GM23338 (cell line): Measurements from ENCODE around the gene TSHZ2. TPM values are rescaled to one million over a fixed set of nuclear protein-coding genes. Genes with fewer than 3 reads are reported as not detected.

ENCODE experiments used
- ATAC-seq: fragments of 200-7000 bp; cut with Tn5 transposase; 3 replicates; pipeline ENCODE4 v1.9.1; 2020
- DNase-seq: peaks from one replicate; pipeline ENCODE4 v3.0.0-alpha.2; 2015; ENCODE audit warnings: low spot score
- H2AFZ ChIP-seq: fragments of 200-600 bp; sonication (generic); 2 replicates; pipeline ENCODE4 v1.8.0; 2016; ENCODE audit warnings: antibody characterized with exemption, mild to moderate bottlenecking, moderate library complexity
- H3F3A ChIP-seq: fragments of 200-600 bp; sonication (generic); replicated peaks from 2 replicates; pipeline ENCODE4 v1.8.0; 2017; ENCODE audit warnings: antibody characterized with exemption, mixed run types, low read depth
- H3K27ac ChIP-seq: fragments of 200-600 bp; sonication (generic); 2 replicates; pipeline ENCODE4 v1.6.1; 2016; ENCODE audit warnings: low read depth
- H3K27me3 ChIP-seq: fragments of 200-600 bp; sonication (generic); 2 replicates; pipeline ENCODE4 v1.8.0; 2016; ENCODE audit warnings: mild to moderate bottlenecking, mixed run types, moderate library complexity; ENCODE audit not compliant: insufficient read depth
- H3K36me3 ChIP-seq: fragments of 200-600 bp; sonication (generic); 2 replicates; pipeline ENCODE4 v1.8.0; 2016; ENCODE audit warnings: mild to moderate bottlenecking; ENCODE audit not compliant: insufficient read depth
- H3K4me1 ChIP-seq: fragments of 200-600 bp; sonication (generic); 2 replicates; pipeline ENCODE4 v1.8.0; 2016; ENCODE audit warnings: mild to moderate bottlenecking, moderate library complexity; ENCODE audit not compliant: insufficient read depth
- H3K4me2 ChIP-seq: fragments of 200-600 bp; sonication (generic); 2 replicates; pipeline ENCODE4 v1.7.1; 2017; ENCODE audit warnings: mixed run types
- H3K4me3 ChIP-seq: fragments of 200-600 bp; sonication (generic); 2 replicates; pipeline ENCODE4 v1.6.1; 2016; ENCODE audit warnings: mixed run types
- H3K79me2 ChIP-seq: fragments of 200-600 bp; sonication (generic); replicated peaks from 2 replicates; pipeline ENCODE4 v1.8.0; 2017; ENCODE audit warnings: mild to moderate bottlenecking; ENCODE audit not compliant: insufficient read depth
- H3K9me2 ChIP-seq: fragments of 200-600 bp; sonication (generic); 2 replicates; pipeline ENCODE4 v1.8.0; 2017; ENCODE audit not compliant: insufficient read depth
- H4K20me1 ChIP-seq: fragments of 200-600 bp; sonication (generic); replicated peaks from 2 replicates; pipeline ENCODE4 v1.8.0; 2017; ENCODE audit warnings: mild to moderate bottlenecking; ENCODE audit not compliant: insufficient read depth
- H3K27ac Mint-ChIP-seq: 2 replicates; pipeline ENCODE4 v1.8.0; 2020; ENCODE audit warnings: inconsistent platforms, mild to moderate bottlenecking, moderate library complexity, mixed read lengths
- H3K27me3 Mint-ChIP-seq: 3 replicates; pipeline ENCODE4 v1.8.0; 2022; ENCODE audit warnings: low read depth, mild to moderate bottlenecking, moderate library complexity, mixed read lengths, inconsistent platforms; ENCODE audit not compliant: insufficient read depth, poor library complexity
- H3K36me3 Mint-ChIP-seq: 3 replicates; pipeline ENCODE4 v1.8.0; 2021; ENCODE audit warnings: low read depth, mild to moderate bottlenecking, inconsistent platforms, moderate library complexity, mixed read lengths
- H3K4me1 Mint-ChIP-seq: 3 replicates; pipeline ENCODE4 v1.8.0; 2020; ENCODE audit warnings: mild to moderate bottlenecking, inconsistent platforms, mixed read lengths
- H3K4me3 Mint-ChIP-seq: 3 replicates; pipeline ENCODE4 v1.8.0; 2021; ENCODE audit warnings: moderate library complexity, mild to moderate bottlenecking, inconsistent platforms, mixed read lengths
- H3K9me3 Mint-ChIP-seq: 3 replicates; pipeline ENCODE4 v1.8.0; 2020; ENCODE audit warnings: moderate library complexity, mild to moderate bottlenecking, inconsistent platforms, mixed read lengths
- CREB1 ChIP-seq: fragments of 250-450 bp; sonication (Bioruptor Pico); IDR thresholded peaks from 2 replicates; pipeline ENCODE4 v1.5.0; 2020; ENCODE audit warnings: low read depth, mild to moderate bottlenecking, moderate library complexity
- EZH2phosphoT487 ChIP-seq: fragments of 200-600 bp; sonication (generic); IDR thresholded peaks from one replicate; pipeline ENCODE4 v1.8.1; 2018; ENCODE audit warnings: antibody characterized with exemption; ENCODE audit not compliant: unreplicated experiment
- JUNB ChIP-seq: IDR thresholded peaks from one replicate; pipeline ENCODE4 v1.6.1; 2016; ENCODE audit warnings: antibody characterized with exemption; ENCODE audit not compliant: unreplicated experiment
- NANOG ChIP-seq: IDR thresholded peaks from 2 replicates; pipeline ENCODE4 v1.6.1; 2016; ENCODE audit warnings: antibody characterized with exemption, borderline replicate concordance
- POLR2AphosphoS5 ChIP-seq: IDR thresholded peaks from 2 replicates; pipeline ENCODE4 v1.6.1; 2016; ENCODE audit warnings: antibody characterized with exemption, low read depth
- ZNF114 ChIP-seq: fragments of 250-450 bp; sonication (Bioruptor Pico); IDR thresholded peaks from 2 replicates; pipeline ENCODE4 v1.5.0; 2020; ENCODE audit warnings: mild to moderate bottlenecking, moderate library complexity
- ZNF331 ChIP-seq: fragments of 250-450 bp; sonication (Bioruptor Pico); IDR thresholded peaks from 2 replicates; pipeline ENCODE4 v1.5.0; 2020; ENCODE audit warnings: low read depth, mild to moderate bottlenecking, moderate library complexity
- polyA plus RNA-seq: library from polyadenylated mRNA; unstranded; fragments of >200 nt; fragmentation: Nextera tagmentation; extraction: Ambion mirVana; gene quantifications from 2 replicates; pipeline ENCODE4 v1.2.1, GENCODE V29; 2016
- total RNA-seq: library from RNA; depleted of rRNA; stranded (reverse); fragments of >200 nt; shearing (Covaris generic); gene quantifications from 2 replicates; pipeline ENCODE4 v1.2.3, GENCODE V29; 2014
- TF ChIP-seq, protein P1 (sequence below): IDR thresholded peaks from one replicate; pipeline ENCODE4 v1.6.1; 2018; ENCODE audit warnings: antibody characterized with exemption; ENCODE audit not compliant: unreplicated experiment
- TF ChIP-seq, protein P2 (sequence below), 2 experiments: fragments of 200-600 bp in 1 of 2; sonication (generic) in 1 of 2; conservative IDR thresholded peaks; 2 replicates each; pipeline versions ENCODE4 v1.5.1 to v1.6.1; 2016 to 2017; ENCODE audit warnings: antibody characterized with exemption in 2 of 2, low read depth in 2 of 2, mild to moderate bottlenecking in 2 of 2, moderate library complexity in 1 of 2
- TF ChIP-seq, protein P3 (sequence below): IDR thresholded peaks from 2 replicates; pipeline ENCODE4 v1.6.1; 2016; ENCODE audit warnings: antibody characterized with exemption

Gene TSHZ2
- total and polyA plus RNA-seq, 2 experiments from 2014 or later: 0.49 to 1.3 TPM

DNA sequence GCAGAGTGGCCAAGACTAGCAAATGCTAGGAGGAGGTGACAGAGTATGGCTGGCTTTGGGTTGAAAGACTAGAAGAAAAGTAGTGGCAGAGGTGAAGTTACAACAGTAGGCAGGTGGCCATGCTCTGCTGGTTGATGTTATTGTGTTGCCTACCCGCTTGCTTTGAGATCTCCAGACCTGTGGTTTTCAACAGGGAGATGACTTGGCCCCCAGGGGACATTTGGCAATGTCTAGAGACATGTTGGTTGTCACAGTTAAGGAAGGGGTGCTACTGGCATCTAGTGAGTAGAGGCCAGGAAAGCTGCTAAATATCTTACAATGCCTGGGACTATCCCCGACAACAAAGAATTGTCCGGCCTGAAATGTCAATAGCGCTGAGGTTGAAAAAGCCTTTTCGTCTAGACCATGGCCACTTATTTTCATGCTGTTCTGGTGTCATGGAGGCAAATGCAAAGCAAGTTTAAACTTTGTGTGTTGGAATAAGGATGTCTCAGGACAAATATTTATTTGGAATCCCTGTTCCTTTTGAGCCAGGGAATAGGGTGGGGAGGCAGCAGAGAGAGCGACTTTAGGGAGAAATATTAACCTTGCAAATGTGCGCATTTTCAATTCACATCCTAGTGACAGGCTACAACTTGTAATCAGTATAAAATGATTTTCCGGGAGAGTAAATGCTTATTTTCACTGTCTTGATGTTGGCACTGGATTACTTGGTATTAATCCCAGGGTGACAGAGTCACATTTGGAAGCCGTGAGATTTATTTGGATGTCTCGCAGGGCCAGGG, 417.6 kb downstream of the TSHZ2 start:
- peaks cover 14% of the 10 kb centered on the region for H3K4me1 Mint-ChIP-seq
- ATAC-seq (no peak), DNase-seq (no peak)
- Histone ChIP-seq H3K27me3 (no peaks in the 10 kb centered on the region), H4K20me1 (no peaks in the 10 kb centered on the region), H3K27ac (no peak overlapping the region), H3K9me2 (peaks cover 13% of the 10 kb centered on the region; the same call in 1 of the 2 replicates), H3K79me2 (no peaks in the 10 kb centered on the region), H3K4me2 (no peak overlapping the region), H3K36me3 (no peaks in the 10 kb centered on the region), H2AFZ (no peak overlapping the region), H3F3A (no peaks in the 10 kb centered on the region), H3K4me1 (peaks cover 14% of the 10 kb centered on the region), H3K4me3 (no peak overlapping the region)
- no peaks in the 10 kb centered on the region for H3K27me3 Mint-ChIP-seq
- TF ChIP-seq, protein P1, sequence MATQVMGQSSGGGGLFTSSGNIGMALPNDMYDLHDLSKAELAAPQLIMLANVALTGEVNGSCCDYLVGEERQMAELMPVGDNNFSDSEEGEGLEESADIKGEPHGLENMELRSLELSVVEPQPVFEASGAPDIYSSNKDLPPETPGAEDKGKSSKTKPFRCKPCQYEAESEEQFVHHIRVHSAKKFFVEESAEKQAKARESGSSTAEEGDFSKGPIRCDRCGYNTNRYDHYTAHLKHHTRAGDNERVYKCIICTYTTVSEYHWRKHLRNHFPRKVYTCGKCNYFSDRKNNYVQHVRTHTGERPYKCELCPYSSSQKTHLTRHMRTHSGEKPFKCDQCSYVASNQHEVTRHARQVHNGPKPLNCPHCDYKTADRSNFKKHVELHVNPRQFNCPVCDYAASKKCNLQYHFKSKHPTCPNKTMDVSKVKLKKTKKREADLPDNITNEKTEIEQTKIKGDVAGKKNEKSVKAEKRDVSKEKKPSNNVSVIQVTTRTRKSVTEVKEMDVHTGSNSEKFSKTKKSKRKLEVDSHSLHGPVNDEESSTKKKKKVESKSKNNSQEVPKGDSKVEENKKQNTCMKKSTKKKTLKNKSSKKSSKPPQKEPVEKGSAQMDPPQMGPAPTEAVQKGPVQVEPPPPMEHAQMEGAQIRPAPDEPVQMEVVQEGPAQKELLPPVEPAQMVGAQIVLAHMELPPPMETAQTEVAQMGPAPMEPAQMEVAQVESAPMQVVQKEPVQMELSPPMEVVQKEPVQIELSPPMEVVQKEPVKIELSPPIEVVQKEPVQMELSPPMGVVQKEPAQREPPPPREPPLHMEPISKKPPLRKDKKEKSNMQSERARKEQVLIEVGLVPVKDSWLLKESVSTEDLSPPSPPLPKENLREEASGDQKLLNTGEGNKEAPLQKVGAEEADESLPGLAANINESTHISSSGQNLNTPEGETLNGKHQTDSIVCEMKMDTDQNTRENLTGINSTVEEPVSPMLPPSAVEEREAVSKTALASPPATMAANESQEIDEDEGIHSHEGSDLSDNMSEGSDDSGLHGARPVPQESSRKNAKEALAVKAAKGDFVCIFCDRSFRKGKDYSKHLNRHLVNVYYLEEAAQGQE: no peak
- TF ChIP-seq JUNB (no peak), CREB1 (CRISPR knock-in tag) (no peak), NANOG (no peak)
- TF ChIP-seq, protein P2, sequence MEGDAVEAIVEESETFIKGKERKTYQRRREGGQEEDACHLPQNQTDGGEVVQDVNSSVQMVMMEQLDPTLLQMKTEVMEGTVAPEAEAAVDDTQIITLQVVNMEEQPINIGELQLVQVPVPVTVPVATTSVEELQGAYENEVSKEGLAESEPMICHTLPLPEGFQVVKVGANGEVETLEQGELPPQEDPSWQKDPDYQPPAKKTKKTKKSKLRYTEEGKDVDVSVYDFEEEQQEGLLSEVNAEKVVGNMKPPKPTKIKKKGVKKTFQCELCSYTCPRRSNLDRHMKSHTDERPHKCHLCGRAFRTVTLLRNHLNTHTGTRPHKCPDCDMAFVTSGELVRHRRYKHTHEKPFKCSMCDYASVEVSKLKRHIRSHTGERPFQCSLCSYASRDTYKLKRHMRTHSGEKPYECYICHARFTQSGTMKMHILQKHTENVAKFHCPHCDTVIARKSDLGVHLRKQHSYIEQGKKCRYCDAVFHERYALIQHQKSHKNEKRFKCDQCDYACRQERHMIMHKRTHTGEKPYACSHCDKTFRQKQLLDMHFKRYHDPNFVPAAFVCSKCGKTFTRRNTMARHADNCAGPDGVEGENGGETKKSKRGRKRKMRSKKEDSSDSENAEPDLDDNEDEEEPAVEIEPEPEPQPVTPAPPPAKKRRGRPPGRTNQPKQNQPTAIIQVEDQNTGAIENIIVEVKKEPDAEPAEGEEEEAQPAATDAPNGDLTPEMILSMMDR (conservative IDR thresholded peaks at IDR 0.05; ENCODE audit: low read depth in 2 of 2): no peak
- H3K27ac Mint-ChIP-seq: no peak overlapping the region
- H3K9me3 Mint-ChIP-seq: no peaks in the 10 kb centered on the region
- no peak overlapping the region for H3K4me3 Mint-ChIP-seq
- H3K36me3 Mint-ChIP-seq: no peaks in the 10 kb centered on the region

DNA sequence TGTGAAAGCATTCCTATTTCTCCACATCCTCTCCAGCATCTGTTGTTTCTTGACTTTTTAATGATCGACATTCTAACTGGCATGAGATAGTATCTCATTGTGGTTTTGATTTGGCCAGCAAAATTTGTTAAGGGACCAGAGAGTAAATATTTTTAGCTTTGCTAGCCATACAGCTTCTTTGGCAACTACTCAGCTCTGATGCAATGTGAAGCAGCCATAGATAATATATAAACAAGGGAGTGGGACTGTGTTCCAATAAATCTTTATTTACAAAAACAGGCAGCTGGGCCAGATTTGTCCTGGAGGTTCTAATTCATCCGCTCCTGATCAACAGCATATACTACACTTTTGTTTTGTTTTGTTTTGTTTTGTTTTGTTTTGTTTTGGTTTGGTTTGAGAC, 418.6 kb downstream of the TSHZ2 start:
- H3K36me3 Mint-ChIP-seq: no peaks in the 10 kb centered on the region
- H3K4me2 ChIP-seq: no peak overlapping the region
- DNase-seq (no peak), ATAC-seq (no peak)
- no peak overlapping the region for H2AFZ ChIP-seq
- H3K4me3 ChIP-seq: no peak overlapping the region
- H3K9me3 Mint-ChIP-seq: no peaks in the 10 kb centered on the region; the same call in 2 of the 3 replicates
- H4K20me1 ChIP-seq: no peaks in the 10 kb centered on the region
- no peaks in the 10 kb centered on the region for H3F3A ChIP-seq
- no peak overlapping the region for H3K27ac Mint-ChIP-seq
- peaks cover 13% of the 10 kb centered on the region; the same call in 1 of the 2 replicates for H3K9me2 ChIP-seq
- no peaks in the 10 kb centered on the region for H3K27me3 ChIP-seq
- peaks cover 12% of the 10 kb centered on the region; the same call in 2 of the 3 replicates for H3K4me1 Mint-ChIP-seq
- H3K4me1 ChIP-seq: peaks cover 14% of the 10 kb centered on the region
- no peak overlapping the region for H3K27ac ChIP-seq
- no peak overlapping the region for H3K4me3 Mint-ChIP-seq
- no peaks in the 10 kb centered on the region for H3K36me3 ChIP-seq
- H3K79me2 ChIP-seq: no peaks in the 10 kb centered on the region
- H3K27me3 Mint-ChIP-seq: no peaks in the 10 kb centered on the region
- no peak for TF ChIP-seq EZH2phosphoT487
- no peak for TF ChIP-seq POLR2AphosphoS5
- no peak for TF ChIP-seq NANOG
- no peak for TF ChIP-seq CREB1 (CRISPR knock-in tag)
- TF ChIP-seq, protein P2 (conservative IDR thresholded peaks at IDR 0.05; ENCODE audit: low read depth in 2 of 2): no peak
- TF ChIP-seq JUNB: no peak
- TF ChIP-seq, protein P1: no peak
- TF ChIP-seq, protein P3, sequence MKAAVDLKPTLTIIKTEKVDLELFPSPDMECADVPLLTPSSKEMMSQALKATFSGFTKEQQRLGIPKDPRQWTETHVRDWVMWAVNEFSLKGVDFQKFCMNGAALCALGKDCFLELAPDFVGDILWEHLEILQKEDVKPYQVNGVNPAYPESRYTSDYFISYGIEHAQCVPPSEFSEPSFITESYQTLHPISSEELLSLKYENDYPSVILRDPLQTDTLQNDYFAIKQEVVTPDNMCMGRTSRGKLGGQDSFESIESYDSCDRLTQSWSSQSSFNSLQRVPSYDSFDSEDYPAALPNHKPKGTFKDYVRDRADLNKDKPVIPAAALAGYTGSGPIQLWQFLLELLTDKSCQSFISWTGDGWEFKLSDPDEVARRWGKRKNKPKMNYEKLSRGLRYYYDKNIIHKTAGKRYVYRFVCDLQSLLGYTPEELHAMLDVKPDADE: no peak
- no peak for TF ChIP-seq ZNF331 (CRISPR knock-in tag)
- no peak for TF ChIP-seq ZNF114
